Measurements from ENCODE around the gene SORL1.

Gene SORL1

DNA sequence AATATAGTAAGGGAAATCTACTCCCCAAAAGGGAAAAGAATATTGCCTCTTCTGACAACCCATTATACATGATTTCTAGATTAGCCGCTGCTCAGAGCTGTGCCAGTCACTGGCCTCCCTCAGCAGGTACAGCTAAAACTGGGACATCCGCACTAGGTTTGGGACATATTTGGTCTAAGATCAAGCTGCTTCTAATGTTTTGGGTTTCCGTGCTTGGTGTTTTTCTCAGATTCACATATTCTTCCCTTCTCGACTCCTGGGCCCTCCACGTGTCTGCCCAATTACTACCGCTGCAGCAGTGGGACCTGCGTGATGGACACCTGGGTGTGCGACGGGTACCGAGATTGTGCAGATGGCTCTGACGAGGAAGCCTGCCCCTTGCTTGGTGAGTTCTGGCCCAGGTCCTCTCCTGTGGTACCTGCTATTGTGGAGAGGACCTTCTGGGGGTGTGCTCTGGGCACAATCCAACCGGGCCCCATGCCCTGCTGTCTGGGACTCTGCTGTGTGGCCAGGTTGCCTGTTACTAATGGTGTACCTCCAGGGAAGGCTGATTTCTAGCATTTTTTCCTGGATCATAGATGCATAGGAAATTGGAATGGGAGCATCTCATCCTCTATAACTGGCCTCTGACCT lies 138.8 kb downstream of the SORL1 start:
- H3K4me3 ChIP-seq (ENCODE audit: low read depth, low read length) = no peak overlapping the region
- TF ChIP-seq, protein P1, sequence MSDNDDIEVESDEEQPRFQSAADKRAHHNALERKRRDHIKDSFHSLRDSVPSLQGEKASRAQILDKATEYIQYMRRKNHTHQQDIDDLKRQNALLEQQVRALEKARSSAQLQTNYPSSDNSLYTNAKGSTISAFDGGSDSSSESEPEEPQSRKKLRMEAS (IDR thresholded peaks at IDR 0.05; ENCODE audit: low read depth, low read length) = no peak
- TF ChIP-seq MYC (IDR thresholded peaks at IDR 0.05; ENCODE audit: low read depth, low read length) = no peak
- no peak for TF ChIP-seq POLR2A (IDR thresholded peaks at IDR 0.05; ENCODE audit: extremely low read depth, insufficient read length)
- TF ChIP-seq, protein P2, sequence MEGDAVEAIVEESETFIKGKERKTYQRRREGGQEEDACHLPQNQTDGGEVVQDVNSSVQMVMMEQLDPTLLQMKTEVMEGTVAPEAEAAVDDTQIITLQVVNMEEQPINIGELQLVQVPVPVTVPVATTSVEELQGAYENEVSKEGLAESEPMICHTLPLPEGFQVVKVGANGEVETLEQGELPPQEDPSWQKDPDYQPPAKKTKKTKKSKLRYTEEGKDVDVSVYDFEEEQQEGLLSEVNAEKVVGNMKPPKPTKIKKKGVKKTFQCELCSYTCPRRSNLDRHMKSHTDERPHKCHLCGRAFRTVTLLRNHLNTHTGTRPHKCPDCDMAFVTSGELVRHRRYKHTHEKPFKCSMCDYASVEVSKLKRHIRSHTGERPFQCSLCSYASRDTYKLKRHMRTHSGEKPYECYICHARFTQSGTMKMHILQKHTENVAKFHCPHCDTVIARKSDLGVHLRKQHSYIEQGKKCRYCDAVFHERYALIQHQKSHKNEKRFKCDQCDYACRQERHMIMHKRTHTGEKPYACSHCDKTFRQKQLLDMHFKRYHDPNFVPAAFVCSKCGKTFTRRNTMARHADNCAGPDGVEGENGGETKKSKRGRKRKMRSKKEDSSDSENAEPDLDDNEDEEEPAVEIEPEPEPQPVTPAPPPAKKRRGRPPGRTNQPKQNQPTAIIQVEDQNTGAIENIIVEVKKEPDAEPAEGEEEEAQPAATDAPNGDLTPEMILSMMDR (IDR thresholded peaks at IDR 0.05; ENCODE audit: low read depth, low read length) = no peak
- no peak for DNase-seq (ENCODE audit: low read depth)

DNA sequence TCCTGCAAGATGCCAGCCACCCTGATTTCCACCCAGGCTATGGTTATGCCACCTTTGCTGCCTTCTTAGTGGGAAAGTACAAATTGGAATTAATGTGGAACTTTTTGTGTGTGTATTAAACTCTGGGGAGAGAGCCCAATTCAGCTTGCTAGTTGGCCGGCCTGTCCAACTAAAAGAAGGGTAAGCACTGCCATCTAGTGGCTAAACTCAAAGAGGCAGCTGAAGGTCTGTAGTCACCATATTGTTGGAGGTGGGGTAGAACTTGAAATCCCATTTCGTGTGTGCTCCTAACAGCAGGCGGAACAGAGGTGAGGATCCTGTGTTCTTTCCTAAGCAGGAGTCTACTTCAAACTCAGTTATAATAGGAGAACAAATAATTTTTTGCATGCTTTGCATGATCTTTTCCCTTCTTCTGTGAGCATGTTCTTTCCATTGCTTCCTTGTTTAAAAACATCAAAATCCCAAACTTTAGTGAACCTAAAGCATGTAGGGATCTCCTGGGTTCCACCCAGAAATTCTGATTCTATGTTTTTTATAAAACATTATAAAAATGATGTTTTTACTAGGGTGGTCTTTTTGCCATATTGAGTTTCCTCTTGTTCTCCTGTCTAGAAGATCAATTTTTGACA lies 139.4 kb downstream of the SORL1 start:
- TF ChIP-seq, protein P1 (IDR thresholded peaks at IDR 0.05; ENCODE audit: low read depth, low read length) = no peak
- TF ChIP-seq, protein P2 (IDR thresholded peaks at IDR 0.05; ENCODE audit: low read depth, low read length) = peak; percentile 84
- DNase-seq (ENCODE audit: low read depth) = peak; percentile 86
- H3K4me3 ChIP-seq (ENCODE audit: low read depth, low read length) = no peak overlapping the region

DNA sequence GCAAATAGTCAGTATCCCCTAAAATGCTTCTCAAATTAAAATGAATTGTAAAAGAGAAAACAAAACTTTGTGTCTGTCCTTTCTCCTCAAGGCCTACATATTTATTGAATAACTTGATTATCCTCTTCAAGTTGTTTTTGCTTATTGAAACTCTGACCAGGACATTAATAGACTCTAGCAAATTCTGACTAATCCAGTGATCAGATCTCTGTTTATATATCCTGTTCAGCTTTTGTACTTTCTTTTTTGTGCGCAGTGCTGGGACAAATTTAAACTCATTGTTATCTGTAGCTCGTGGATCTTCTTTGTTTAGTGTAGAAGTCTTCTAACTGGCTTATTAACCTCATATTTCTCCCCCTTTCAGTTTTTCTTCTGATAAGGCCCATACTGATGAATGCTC lies 140.6 kb downstream of the SORL1 start:
- no peak overlapping the region for H3K4me3 ChIP-seq (ENCODE audit: low read depth, low read length)
- DNase-seq (ENCODE audit: low read depth) = no peak
- TF ChIP-seq MYC (IDR thresholded peaks at IDR 0.05; ENCODE audit: low read depth, low read length) (no peak), POLR2A (IDR thresholded peaks at IDR 0.05; ENCODE audit: extremely low read depth, insufficient read length) (no peak)
- TF ChIP-seq, protein P2 (IDR thresholded peaks at IDR 0.05; ENCODE audit: low read depth, low read length) = no peak
- TF ChIP-seq, protein P1 (IDR thresholded peaks at IDR 0.05; ENCODE audit: low read depth, low read length) = no peak

DNA sequence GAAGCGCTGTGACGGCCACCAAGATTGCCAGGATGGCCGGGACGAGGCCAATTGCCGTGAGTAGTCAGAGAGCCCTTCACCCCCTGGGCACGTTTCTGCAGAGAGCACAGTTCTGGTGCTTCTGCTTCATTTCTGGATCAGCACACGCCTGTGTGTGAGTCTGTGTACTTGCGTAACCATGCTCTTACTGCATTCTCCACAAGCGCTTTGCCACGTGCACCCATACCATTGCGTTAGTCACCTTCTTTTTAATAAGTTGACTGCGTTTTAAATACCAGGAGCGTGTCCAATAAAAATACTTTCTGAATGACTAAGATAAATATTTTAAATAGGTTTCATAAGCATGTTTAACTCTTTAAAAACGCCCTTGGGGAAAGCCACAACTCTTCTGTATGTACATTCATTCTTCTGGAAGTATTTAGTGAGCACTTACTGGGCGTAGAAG lies 143.6 kb downstream of the SORL1 start:
- peak; percentile 23 for DNase-seq (ENCODE audit: low read depth)
- TF ChIP-seq MYC (IDR thresholded peaks at IDR 0.05; ENCODE audit: low read depth, low read length) (no peak), POLR2A (IDR thresholded peaks at IDR 0.05; ENCODE audit: extremely low read depth, insufficient read length) (no peak)
- TF ChIP-seq, protein P2 (IDR thresholded peaks at IDR 0.05; ENCODE audit: low read depth, low read length) = no peak
- TF ChIP-seq, protein P1 (IDR thresholded peaks at IDR 0.05; ENCODE audit: low read depth, low read length) = no peak

DNA sequence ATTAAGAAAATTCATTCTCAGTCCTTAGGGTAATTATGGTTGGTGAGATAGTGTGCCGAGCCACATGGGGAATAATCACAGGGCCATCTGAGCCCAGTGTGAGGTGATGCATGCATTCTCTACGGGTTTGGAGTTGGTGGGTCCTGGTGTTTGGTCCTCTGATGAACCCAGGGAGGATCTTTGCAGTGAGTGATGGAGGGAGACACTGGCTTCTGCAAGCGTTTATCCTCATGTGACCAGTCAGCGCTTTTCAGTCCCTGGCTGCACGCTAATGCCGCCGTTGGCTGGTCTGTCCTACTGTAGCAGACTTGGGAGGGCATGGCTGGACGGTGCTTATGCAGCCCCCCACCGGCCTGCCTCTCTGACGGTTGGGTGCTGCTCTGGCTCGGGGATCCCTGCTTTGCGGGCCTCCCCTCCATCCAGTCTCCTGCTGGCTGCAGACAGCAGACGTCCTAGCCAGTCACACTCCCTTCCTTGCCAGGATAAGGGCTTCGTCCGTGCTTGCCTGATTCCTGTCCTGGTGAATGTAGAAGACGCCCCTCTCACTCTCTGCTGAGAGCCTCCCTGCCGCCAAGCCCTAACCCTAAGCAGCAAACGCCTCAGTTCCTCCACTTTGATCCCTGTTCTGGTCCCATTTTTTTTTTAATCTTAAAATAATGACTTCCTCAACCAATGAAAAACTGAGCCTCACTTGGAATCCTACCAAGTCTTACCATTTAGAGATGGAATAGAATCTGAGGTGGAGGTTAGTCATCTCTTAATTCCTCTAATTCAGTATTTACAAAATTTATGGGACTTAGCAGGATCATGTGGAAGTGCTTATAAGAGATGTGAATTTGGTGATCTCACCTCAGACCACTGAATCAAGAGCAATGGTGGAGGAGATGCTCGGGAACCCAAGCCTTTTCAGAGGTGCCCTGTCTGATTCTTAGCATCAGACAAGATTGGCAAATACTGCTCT lies 144.4 kb downstream of the SORL1 start:
- TF ChIP-seq MYC (IDR thresholded peaks at IDR 0.05; ENCODE audit: low read depth, low read length) = no peak
- TF ChIP-seq, protein P1 (IDR thresholded peaks at IDR 0.05; ENCODE audit: low read depth, low read length) = no peak
- H3K4me3 ChIP-seq (ENCODE audit: low read depth, low read length) = no peak overlapping the region
- DNase-seq (ENCODE audit: low read depth) = no peak

More for the DNA sequence above, 143.6 kb downstream of the SORL1 start:
- no peak overlapping the region for H3K4me3 ChIP-seq (ENCODE audit: low read depth, low read length)
